HTERT RPE-1 (cell line): ENCODE results near the gene ROM1.
"Not testable (repeated sequence)": the region's sequence is repeated elsewhere in the genome, so short reads cannot be mapped to it uniquely, and the experiment has no call there.

Experiments
- in situ Hi-C: fragments of 300-500 bp; cut with MboI; formaldehyde crosslinking; loops from 4 replicates; pipeline ENCODE4 v1.14.3; 2020; ENCODE audit warnings: low sequenced_read_pairs

Gene ROM1

GRCh38 chr11:62612366-62613290 is at the start of gene ROM1, which contains the start of gene EML3:
TSS of gene ROM1 (plus strand) at chr11:62613257. CDS start at chr11:62613282, 25 bp downstream.
TSS of gene EML3 (minus strand) at chr11:62612775. CDS start at chr11:62612457, 318 bp downstream.
- in situ Hi-C loops, result no loop called here

- in situ Hi-C loops, result no loop called here
These were observed 47.8 kb upstream of the ROM1 start for GRCh38 chr11:62565100-62565802.

GRCh38 chr11:62566247-62566646 is 46.8 kb upstream of the ROM1 start:
- in situ Hi-C loops, result no loop called here

GRCh38 chr11:62567018-62567633 is 45.9 kb upstream of the ROM1 start:
- in situ Hi-C loops, result no loop called here

- in situ Hi-C loops, result no loop called here
These were observed 43.4 kb upstream of the ROM1 start for GRCh38 chr11:62569611-62570010.

GRCh38 chr11:62570903-62571302 is 42.2 kb upstream of the ROM1 start:
- in situ Hi-C loops, result not testable (repeated sequence)

- in situ Hi-C loops, result not testable (repeated sequence)
These were observed 41.6 kb upstream of the ROM1 start for GRCh38 chr11:62571493-62571892.

GRCh38 chr11:62572431-62572830 is 40.6 kb upstream of the ROM1 start:
- in situ Hi-C loops, result no loop called here

- in situ Hi-C loops, result no loop called here
These were observed 40.0 kb upstream of the ROM1 start for GRCh38 chr11:62573006-62573591.

GRCh38 chr11:62573592-62574362 is 39.3 kb upstream of the ROM1 start, which contains the start of gene EEF1G:
TSS of gene EEF1G (minus strand) at chr11:62573891. CDS start at chr11:62573842, 49 bp downstream.
- in situ Hi-C loops, result no loop called here

- in situ Hi-C loops, result no loop called here
These were observed 38.5 kb upstream of the ROM1 start for GRCh38 chr11:62574363-62575071.

- in situ Hi-C loops, result no loop called here
These were observed 37.9 kb upstream of the ROM1 start for GRCh38 chr11:62575156-62575555.

GRCh38 chr11:62575837-62576236 is 37.2 kb upstream of the ROM1 start:
- in situ Hi-C loops, result no loop called here

GRCh38 chr11:62577046-62577714 is 35.9 kb upstream of the ROM1 start:
- in situ Hi-C loops, result no loop called here

GRCh38 chr11:62578541-62578940 is 34.5 kb upstream of the ROM1 start:
- in situ Hi-C loops, result no loop called here

- in situ Hi-C loops, result no loop called here
These were observed 33.8 kb upstream of the ROM1 start for GRCh38 chr11:62579252-62579651.

GRCh38 chr11:62580959-62581715 is 31.9 kb upstream of the ROM1 start:
- in situ Hi-C loops, result no loop called here

GRCh38 chr11:62581735-62582134 is 31.3 kb upstream of the ROM1 start:
- in situ Hi-C loops, result not testable (repeated sequence)
